Measurements from ENCODE around the gene SMIM28.
A peak's percentile ranks its signal among the peaks of the same experiment; 100 is the strongest.

SMIM28 gene

DNA sequence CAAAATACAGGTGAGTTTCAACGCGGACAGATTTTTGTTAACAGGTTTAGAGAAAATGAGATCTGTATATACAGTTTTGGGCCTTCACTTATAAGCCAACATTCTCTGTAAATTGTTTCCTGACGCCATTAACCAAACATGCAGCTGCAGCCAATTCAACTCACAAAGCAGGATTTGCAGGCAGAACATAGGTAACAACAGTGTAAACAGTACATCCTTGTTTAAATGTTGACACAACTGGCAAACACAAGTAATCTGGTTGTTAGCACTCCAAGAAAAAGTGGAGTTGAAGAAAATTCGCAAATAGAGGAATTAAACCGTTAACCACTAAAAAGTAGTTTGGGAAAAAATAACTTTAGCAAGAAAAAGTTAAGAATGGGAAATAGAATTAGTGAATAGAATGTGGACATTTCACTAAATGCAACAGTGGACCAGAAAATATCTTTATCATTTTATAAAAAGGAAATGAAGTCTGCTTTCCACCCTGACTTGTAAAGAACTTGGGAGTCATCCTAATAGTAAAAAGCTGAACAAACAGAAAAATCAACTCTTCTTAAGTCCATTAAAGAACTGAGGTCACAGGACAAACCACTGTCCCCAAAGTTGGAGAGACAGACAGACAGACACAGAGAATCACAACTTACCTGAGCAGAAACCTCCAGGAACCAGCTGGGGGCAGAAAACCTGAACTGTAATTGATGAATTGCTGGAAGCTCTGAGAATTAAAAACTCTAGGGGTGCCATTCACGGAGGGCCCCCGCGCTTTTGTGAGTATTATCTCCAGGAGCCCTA is 10.1 kb downstream of the SMIM28 start:
- Mint-ChIP-seq H3K9me3 (no peaks in the 10 kb centered on the region), H3K27me3 (peaks cover 13% of the 10 kb centered on the region), H3K27ac (no peak overlapping the region), H3K4me1 (ENCODE audit: low read depth) (no peaks in the 10 kb centered on the region), H3K4me3 (no peak overlapping the region), H3K36me3 (ENCODE audit: low read depth) (no peaks in the 10 kb centered on the region)

DNA sequence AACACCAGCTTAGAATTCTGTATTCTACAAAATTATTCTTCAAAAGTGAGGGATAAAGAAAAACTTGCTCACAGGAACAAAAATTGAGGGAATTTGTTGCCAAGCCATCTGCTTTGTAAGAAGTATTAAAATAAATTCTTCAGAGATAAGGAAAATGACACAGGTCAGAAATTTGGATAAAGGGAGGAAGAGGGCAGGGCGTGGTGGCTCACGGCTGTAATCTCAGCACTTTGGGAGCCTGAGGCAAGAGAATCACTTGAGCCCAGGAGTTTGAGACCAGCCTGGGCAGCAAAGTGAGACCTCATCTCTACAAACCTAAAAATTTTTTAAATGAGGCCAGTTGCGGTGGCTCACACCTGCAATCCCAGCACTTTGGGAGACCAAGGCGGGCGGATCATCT is 11.8 kb downstream of the SMIM28 start:
- H3K27me3 Mint-ChIP-seq: peaks cover 13% of the 10 kb centered on the region
- H3K36me3 Mint-ChIP-seq (ENCODE audit: low read depth): no peaks in the 10 kb centered on the region
- H3K27ac Mint-ChIP-seq: no peak overlapping the region
- H3K4me3 Mint-ChIP-seq: no peak overlapping the region
- H3K4me1 Mint-ChIP-seq (ENCODE audit: low read depth): no peaks in the 10 kb centered on the region
- no peaks in the 10 kb centered on the region for H3K9me3 Mint-ChIP-seq

DNA sequence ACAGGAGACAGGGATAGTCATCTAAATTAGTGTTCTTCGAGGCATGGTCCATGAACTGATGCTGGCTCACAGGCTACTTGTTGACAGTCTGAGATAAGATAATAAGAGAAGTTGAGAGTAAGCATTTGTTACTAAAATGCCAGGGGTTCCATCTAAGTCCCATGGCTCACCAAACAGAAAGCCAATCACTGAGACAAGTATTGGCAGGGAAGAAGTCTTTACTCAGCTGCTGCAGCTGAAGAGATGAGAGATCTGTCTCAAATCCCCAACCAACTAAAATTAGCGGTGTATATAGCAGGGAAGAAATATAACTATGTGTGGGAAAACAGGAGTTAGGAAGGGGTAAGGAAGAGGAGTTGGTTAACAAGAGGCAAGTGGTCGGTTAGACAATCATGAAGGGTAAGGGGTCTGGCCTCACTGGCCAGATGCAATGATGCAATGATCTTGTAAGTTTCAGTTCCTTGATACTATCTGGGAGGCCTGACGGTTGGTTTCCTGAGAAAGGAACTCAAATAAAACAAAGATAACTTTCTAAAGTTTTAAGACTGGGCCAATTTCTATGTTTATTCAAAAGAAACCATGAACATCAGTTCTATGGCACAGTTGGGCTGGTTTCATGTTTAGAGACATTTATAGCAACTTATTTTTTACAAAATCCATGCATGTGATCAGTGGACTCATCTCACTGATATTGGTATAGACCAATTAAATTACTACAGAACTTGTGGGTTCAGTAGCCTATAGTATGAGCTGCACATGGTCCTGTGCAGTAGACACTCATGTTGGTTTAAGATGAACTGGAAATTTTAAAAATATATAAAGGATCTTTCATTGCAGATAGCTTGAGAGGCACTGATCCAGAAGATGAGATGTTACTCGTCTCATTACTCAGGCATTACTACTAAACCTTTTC is 16.4 kb downstream of the SMIM28 start:
- Mint-ChIP-seq H3K4me1 (ENCODE audit: low read depth) (no peaks in the 10 kb centered on the region), H3K9me3 (no peaks in the 10 kb centered on the region), H3K27ac (no peak overlapping the region), H3K4me3 (no peak overlapping the region), H3K36me3 (ENCODE audit: low read depth) (no peaks in the 10 kb centered on the region), H3K27me3 (peaks cover 1% of the 10 kb centered on the region)

DNA sequence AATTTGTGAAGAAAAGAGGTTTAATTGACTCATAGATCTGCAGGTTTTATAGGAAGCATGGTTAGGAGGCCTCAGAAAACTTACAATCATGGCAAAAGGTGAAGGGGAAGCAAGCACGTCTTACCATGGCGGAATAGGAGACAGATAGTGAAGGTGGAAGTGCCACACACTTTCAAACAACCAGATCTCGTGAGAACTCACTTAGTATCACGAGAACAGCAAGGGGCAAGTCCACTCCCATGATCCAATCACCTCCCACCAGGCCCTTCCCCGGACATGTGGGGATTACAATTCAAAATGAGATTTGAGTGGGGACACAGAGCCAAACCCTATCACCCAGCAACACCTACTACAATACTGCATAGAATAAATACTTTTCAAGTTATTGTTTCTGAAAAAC is 19.0 kb downstream of the SMIM28 start:
- H3K27me3 Mint-ChIP-seq: no peaks in the 10 kb centered on the region
- H3K4me3 Mint-ChIP-seq: no peak overlapping the region
- H3K9me3 Mint-ChIP-seq: no peaks in the 10 kb centered on the region
- peaks cover 3% of the 10 kb centered on the region for H3K4me1 Mint-ChIP-seq (ENCODE audit: low read depth)
- no peaks in the 10 kb centered on the region for H3K36me3 Mint-ChIP-seq (ENCODE audit: low read depth)
- H3K27ac Mint-ChIP-seq: no peak overlapping the region

DNA sequence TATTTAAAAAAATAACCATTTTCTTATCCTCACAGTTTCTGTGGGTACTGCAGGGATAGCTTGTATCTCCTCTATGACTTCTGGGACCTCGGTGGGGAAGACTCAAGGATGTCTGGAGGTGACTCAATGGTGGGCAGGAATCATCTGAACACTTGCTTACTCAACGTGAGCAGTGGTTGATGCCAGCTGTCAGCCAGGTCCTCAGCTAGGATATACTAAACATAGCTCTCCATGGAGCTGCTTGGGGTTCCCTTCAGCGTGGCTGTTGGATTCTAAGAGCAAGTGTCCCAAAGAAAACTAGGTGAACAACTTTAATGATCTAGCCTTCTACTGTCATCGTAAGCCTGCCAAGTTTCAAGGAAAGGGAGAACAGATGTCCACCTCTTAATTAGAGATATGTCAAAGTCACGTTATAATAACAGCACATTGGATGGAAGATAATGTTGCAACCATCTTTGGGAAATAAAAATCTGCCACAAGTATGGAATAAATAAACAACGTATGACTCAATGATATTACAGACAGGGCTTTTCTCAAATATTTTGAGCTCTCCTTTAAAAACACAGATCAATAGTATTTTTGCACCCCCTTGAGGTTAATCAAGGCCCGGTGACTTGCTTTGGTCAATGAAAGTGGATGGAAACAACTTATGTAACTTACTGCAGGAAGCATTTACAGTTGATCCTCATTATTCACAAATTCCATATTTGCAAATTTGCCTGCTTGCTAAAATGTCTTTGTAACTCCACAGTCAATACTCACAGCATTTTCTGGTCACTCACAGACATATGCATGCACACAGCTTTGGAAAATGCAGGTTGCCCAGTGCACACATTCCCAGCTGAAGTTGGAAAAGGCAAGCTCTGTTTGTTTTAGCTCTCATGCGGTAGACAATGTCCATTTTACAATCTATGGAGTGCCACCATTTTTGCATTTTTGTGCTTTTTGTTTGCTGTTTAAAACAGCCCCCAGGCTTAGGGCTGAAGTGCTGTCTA is 19.7 kb downstream of the SMIM28 start:
- Mint-ChIP-seq H3K9me3 (no peaks in the 10 kb centered on the region), H3K27me3 (no peaks in the 10 kb centered on the region), H3K4me3 (no peak overlapping the region), H3K27ac (no peak overlapping the region), H3K36me3 (ENCODE audit: low read depth) (no peaks in the 10 kb centered on the region), H3K4me1 (ENCODE audit: low read depth) (peaks cover 3% of the 10 kb centered on the region)

DNA sequence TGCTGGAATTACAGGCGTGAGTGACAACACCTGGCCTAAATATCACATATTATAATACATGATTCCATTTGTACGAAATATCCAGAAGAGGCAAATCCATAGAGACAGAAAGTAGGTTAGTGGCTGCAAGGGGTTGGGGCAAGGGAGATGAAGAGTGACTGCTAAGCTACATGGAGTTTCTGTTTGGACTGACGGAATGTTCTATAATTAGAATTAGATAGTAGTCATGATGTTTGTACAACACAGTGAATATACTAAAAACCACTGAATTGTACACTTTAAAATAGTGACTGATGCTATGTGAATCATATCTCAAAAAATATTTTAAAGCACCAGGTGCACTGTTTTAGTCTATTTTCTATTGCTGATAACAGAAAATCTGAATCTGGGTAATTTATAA is 22.6 kb downstream of the SMIM28 start:
- Mint-ChIP-seq H3K9me3 (no peaks in the 10 kb centered on the region), H3K4me1 (ENCODE audit: low read depth) (peaks cover 13% of the 10 kb centered on the region), H3K27ac (no peak overlapping the region), H3K27me3 (no peaks in the 10 kb centered on the region), H3K36me3 (ENCODE audit: low read depth) (peaks cover 2% of the 10 kb centered on the region), H3K4me3 (no peak overlapping the region)

DNA sequence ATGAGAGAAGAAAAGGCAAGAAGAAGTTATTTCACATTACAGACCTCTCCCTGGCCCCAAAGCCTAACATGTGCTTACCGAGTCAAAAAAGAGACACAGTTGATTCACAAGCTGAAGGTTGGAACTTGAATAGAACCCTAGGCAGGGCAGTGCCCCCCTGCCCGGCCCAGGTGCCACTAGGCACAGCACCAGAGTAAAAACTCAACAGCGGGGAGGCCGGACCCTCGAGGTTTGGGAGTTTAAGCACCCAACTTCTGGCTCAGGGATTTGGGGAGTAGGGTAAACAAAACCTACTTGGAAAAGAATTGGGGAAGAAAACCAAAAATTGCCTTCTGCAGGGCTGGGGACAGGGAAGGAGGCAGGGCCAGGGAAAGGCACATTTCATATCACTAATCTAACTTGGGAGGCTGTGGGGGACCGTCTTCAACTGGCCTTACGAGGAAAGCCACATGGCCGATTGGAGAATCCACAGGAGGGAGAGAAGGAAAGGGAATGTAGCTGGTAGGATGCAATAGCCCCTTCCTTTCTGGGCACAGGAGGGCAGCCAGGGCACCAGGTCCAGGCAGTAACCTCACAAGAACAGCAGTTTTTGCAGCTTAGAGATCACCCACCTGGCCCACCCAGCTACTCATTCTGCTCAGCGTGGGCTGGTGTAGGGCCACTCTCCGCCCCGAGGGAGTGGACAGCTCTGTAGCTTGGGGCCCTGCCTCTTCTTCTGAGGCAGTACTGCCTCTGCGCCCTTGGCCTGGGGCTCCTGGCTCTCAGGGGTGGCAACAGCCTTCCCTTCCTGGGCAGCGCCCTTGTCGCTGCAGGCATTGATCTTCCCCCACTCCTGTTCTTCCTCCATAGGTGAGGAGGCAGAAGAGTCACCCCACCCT is 24.5 kb downstream of the SMIM28 start:
- Mint-ChIP-seq H3K9me3 (no peaks in the 10 kb centered on the region), H3K4me3 (peak overlapping the region; percentile 7), H3K27ac (no peak overlapping the region), H3K27me3 (no peaks in the 10 kb centered on the region), H3K36me3 (ENCODE audit: low read depth) (peaks cover 14% of the 10 kb centered on the region), H3K4me1 (ENCODE audit: low read depth) (peaks cover 22% of the 10 kb centered on the region)

DNA sequence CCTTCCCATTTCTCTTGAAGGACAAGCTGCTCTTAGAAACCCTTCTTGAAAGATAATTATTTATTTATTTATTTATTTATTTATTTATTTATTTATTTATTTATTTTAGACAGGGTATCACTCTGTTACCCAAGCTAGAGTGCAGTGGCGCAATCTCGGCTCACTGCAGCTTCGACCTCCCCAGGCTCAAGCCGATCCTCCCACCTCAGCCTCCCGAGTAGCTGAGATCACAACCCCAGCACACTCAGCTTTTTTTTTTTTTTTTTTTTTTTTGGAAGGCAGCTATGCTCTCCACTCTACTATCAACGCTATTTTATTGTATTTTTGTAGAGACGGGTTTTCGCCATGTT is 25.1 kb downstream of the SMIM28 start:
- peak overlapping the region; percentile 80 for H3K4me3 Mint-ChIP-seq
- H3K36me3 Mint-ChIP-seq (ENCODE audit: low read depth): peaks cover 19% of the 10 kb centered on the region
- no peaks in the 10 kb centered on the region for H3K27me3 Mint-ChIP-seq
- peaks cover 22% of the 10 kb centered on the region for H3K4me1 Mint-ChIP-seq (ENCODE audit: low read depth)
- no peaks in the 10 kb centered on the region for H3K9me3 Mint-ChIP-seq
- H3K27ac Mint-ChIP-seq: peak overlapping the region; percentile 83

DNA sequence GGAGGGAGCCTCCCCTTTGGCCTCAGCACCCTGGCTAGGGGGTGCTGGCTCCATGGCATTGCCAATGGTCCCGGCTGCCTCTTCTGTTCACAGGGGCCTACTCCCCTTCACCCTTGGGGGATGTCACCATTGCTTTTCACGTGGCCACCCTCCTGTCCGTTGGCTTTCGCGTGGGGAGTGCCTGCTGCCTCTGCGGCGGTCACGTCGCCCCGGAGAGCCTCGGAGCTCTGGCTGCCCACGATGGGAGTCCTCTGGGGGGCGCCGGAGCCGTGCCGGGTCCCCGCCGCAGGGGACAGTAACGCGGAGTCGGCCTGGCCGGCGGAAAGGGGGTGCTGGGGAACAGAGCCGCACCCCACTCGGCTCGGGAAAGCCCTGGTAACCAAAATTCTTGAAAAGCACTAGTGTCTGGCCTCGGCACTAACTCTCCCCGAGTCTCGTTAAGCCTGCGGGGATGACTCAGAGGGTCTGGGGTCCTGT is 25.7 kb downstream of the SMIM28 start:
- peaks cover 22% of the 10 kb centered on the region for H3K4me1 Mint-ChIP-seq (ENCODE audit: low read depth)
- no peaks in the 10 kb centered on the region for H3K9me3 Mint-ChIP-seq
- peak overlapping the region; percentile 83 for H3K27ac Mint-ChIP-seq
- no peaks in the 10 kb centered on the region for H3K27me3 Mint-ChIP-seq
- peaks cover 23% of the 10 kb centered on the region for H3K36me3 Mint-ChIP-seq (ENCODE audit: low read depth)
- peak overlapping the region; percentile 80 for H3K4me3 Mint-ChIP-seq

DNA sequence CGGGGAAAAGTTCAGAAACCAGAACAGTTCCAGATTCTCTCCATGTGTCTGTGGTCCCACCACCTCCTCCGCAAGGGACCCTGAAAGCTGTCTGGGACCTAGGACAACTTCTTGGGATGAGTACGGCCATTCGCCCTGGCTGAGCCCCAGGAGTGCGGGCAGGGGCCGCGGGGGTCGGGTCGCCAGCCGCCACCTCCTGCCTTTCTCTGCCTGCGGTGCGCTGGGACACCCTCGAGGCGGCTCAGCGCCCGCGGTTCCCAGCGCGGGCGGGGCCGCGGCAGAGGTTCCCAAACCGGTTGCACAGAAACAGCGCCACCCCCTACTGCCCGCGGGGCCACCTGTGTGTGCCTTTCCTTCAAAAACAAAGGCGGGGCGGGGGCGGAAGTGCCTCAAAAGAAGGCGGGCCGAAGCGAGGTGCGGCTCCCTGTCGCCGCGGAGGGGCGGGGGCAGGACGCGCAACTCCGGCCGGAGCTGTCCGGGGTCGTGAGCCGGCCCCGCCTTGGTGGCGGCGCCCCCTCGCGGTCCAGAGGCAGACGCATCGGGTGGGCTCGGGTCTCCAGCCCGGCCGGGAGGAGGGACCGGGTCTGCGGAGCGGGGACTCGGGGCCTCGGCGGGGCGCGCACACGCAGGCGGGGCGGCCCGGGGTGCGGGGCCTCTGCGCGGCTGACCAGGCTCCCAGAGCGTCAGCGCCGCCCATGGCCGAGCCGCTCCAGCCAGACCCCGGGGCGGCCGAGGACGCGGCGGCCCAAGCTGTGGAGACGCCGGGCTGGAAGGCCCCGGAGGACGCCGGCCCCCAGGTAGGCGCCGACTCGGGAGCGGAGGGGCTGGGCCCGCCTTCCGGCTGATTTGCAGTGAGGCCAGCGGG is 26.3 kb downstream of the SMIM28 start, which contains the start of gene HEBP2:
Gene HEBP2 (plus strand): TSS at position 423 of the 865 bp plus-strand sequence. CDS start 273 bp downstream, at position 696.
- Mint-ChIP-seq H3K9me3 (no peaks in the 10 kb centered on the region), H3K27ac (peak within 1 kb of the TSS; percentile 83), H3K27me3 (no peaks in the 10 kb centered on the region), H3K4me1 (ENCODE audit: low read depth) (peaks cover 22% of the 10 kb centered on the region), H3K4me3 (peak within 1 kb of the TSS; percentile 84), H3K36me3 (ENCODE audit: low read depth) (peaks cover 28% of the 10 kb centered on the region)

DNA sequence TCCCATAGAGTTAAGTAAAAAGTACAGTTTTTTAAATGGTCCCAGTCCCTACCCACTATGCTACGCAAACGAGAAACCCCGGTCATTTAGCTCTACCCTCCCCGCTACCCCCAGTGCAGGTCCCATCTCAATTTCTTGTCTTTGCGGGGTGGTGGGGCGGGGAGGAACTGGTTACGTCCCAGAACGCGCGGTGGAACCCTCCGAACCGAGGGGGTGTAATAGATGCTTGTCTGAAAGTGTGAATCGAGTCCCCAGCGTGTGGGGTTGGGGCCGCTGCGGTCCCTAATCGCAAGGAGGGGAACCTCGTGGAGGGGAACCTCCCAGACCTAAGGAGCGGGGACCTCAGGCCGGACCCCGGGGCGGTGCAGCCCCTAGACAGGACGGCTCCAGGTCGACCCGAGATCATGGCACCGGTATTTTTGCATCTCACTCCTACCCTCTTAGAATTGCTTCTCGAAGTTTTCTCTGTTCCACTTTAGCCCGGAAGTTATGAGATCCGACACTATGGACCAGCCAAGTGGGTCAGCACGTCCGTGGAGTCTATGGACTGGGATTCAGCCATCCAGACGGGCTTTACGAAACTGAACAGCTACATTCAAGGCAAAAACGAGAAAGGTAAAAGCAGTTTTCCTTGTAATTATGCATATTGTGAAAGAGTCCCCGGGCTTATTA is 27.1 kb downstream of the SMIM28 start:
- peak overlapping the region; percentile 29 for H3K27ac Mint-ChIP-seq
- H3K9me3 Mint-ChIP-seq: no peaks in the 10 kb centered on the region
- no peaks in the 10 kb centered on the region for H3K27me3 Mint-ChIP-seq
- peaks cover 36% of the 10 kb centered on the region for H3K36me3 Mint-ChIP-seq (ENCODE audit: low read depth)
- peaks cover 26% of the 10 kb centered on the region for H3K4me1 Mint-ChIP-seq (ENCODE audit: low read depth)
- peak overlapping the region; percentile 84 for H3K4me3 Mint-ChIP-seq

DNA sequence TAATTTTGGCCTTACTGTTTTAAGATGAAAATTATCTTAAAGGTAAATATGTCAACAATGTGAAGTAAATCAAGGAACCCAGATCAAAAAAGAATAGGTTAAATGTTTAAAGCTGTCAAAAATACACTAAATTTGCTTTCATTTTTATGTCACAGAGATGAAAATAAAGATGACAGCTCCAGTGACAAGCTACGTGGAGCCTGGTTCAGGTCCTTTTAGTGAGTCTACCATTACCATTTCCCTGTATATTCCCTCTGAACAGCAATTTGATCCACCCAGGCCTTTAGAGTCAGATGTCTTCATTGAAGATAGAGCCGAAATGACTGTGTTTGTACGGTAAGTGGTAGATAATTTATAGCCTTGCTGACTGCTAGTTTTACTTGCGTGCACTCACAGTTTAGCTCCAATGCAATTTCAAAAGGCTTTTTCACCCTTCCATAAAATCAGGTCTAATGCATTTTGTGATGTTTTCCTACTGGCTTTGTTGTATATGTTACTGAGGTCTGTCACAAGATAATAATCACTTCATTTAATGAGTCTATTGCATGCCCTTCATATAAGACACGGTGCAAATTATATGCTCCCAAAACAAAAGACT is 28.2 kb downstream of the SMIM28 start:
- Mint-ChIP-seq H3K9me3 (no peaks in the 10 kb centered on the region), H3K27ac (no peak overlapping the region), H3K4me1 (ENCODE audit: low read depth) (peaks cover 32% of the 10 kb centered on the region), H3K4me3 (no peak overlapping the region), H3K27me3 (no peaks in the 10 kb centered on the region), H3K36me3 (ENCODE audit: low read depth) (peaks cover 40% of the 10 kb centered on the region)
